SK-N-SH (cell line): Measurements from ENCODE around the gene YIF1B. TPM values are rescaled to one million over a fixed set of nuclear protein-coding genes. Genes with fewer than 3 reads are reported as not detected.

ENCODE experiments used
- CTCF ChIA-PET: fragments of 300-600, 350-600 bp; formaldehyde crosslinking; extraction: SDS; loops from one replicate; lab custom pipeline; 2021; lab: Yijun Ruan, JAX
- POLR2A ChIA-PET: fragments of 350-600 bp; sonication (Branson Sonifier 250); formaldehyde crosslinking; extraction: SDS; loops from one replicate; lab custom pipeline; 2020; ENCODE audit warnings: antibody characterized with exemption, inconsistent platforms; lab: Yijun Ruan, JAX
- DNase-seq: peaks from one replicate; pipeline ENCODE4 v3.0.0; 2012
- H2AFZ ChIP-seq: fragments of 200-600 bp; sonication (generic); 2 replicates; pipeline ENCODE4 v1.8.1; 2016; ENCODE audit warnings: antibody characterized with exemption, mild to moderate bottlenecking, low read depth
- H3F3A ChIP-seq: fragments of 200-600 bp; sonication (generic); replicated peaks from 2 replicates; pipeline ENCODE3; 2016; ENCODE audit warnings: antibody characterized with exemption, mild to moderate bottlenecking; ENCODE audit not compliant: insufficient read depth
- H3K27ac ChIP-seq, 2 experiments: fragments of 200-500 bp in 1 of 2; fragments of 200-600 bp in 1 of 2; sonication (Bioruptor generic) in 1 of 2; sonication (generic), shearing (Covaris generic) in 1 of 2; 2 replicates each; pipeline versions ENCODE4 v1.5.1 to v1.6.1; 2014 to 2016; ENCODE audit warnings: low read depth in 2 of 2, inconsistent platforms in 1 of 2, low read length in 1 of 2, mild to moderate bottlenecking in 1 of 2, mixed read lengths in 1 of 2
- H3K27me3 ChIP-seq: fragments of 200-600 bp; sonication (generic), shearing (Covaris generic); 2 replicates; pipeline ENCODE4 v1.6.1; 2016; ENCODE audit warnings: mixed run types; ENCODE audit not compliant: insufficient read depth
- H3K36me3 ChIP-seq, 2 experiments: fragments of 200-500 bp in 1 of 2; fragments of 200-600 bp in 1 of 2; sonication (Bioruptor generic) in 1 of 2; sonication (generic) in 1 of 2; replicated peaks in 1 of 2; 2 replicates each; pipeline versions ENCODE3 to v1.5.1; 2014 to 2016; ENCODE audit warnings: low read length in 1 of 2, mild to moderate bottlenecking in 1 of 2; ENCODE audit not compliant: insufficient read depth in 2 of 2, control insufficient read depth in 1 of 2
- H3K4me1 ChIP-seq, 2 experiments: fragments of 200-500 bp in 1 of 2; fragments of 200-600 bp in 1 of 2; sonication (Bioruptor generic) in 1 of 2; sonication (generic), shearing (Covaris generic) in 1 of 2; 2 replicates each; pipeline versions ENCODE4 v1.5.1 to v1.6.1; 2014 to 2016; ENCODE audit warnings: low read depth in 1 of 2, low read length in 1 of 2, mixed run types in 1 of 2; ENCODE audit not compliant: insufficient read depth in 2 of 2, control insufficient read depth in 1 of 2
- H3K4me2 ChIP-seq: fragments of 200-600 bp; sonication (generic), shearing (Covaris generic); 2 replicates; pipeline ENCODE4 v1.6.1; 2017; ENCODE audit warnings: mixed run types
- H3K4me3 ChIP-seq, 2 experiments: fragments of 200-500 bp in 1 of 2; fragments of 200-600 bp in 1 of 2; sonication (Bioruptor generic) in 1 of 2; sonication (generic), shearing (Covaris generic) in 1 of 2; 2 replicates each; pipeline versions ENCODE4 v1.5.1 to v1.8.1; 2014 to 2016; ENCODE audit warnings: low read depth in 2 of 2, inconsistent platforms in 1 of 2, low read length in 1 of 2, mild to moderate bottlenecking in 1 of 2, mixed read lengths in 1 of 2, moderate library complexity in 1 of 2
- H3K79me2 ChIP-seq: fragments of 200-600 bp; sonication (generic); 2 replicates; pipeline ENCODE4 v1.8.1; 2017; ENCODE audit warnings: mild to moderate bottlenecking; ENCODE audit not compliant: insufficient read depth
- H3K9ac ChIP-seq: fragments of 200-600 bp; sonication (generic); 2 replicates; pipeline ENCODE4 v1.6.1; 2017; ENCODE audit warnings: mixed run types
- H3K9me2 ChIP-seq: fragments of 200-600 bp; sonication (generic); 2 replicates; pipeline ENCODE4 v1.6.1; 2017; ENCODE audit warnings: mixed run types
- H3K9me3 ChIP-seq: fragments of 200-600 bp; sonication (generic); 2 replicates; pipeline ENCODE4 v1.6.1; 2017; ENCODE audit warnings: mixed run types, mild to moderate bottlenecking, moderate library complexity
- H4K20me1 ChIP-seq: fragments of 200-600 bp; sonication (generic); 2 replicates; pipeline ENCODE4 v1.6.1; 2017; ENCODE audit warnings: mild to moderate bottlenecking, mixed run types; ENCODE audit not compliant: insufficient read depth
- CHD2 ChIP-seq: fragments of 150-350 bp; IDR thresholded peaks from 2 replicates; pipeline ENCODE4 v1.6.1; 2018; ENCODE audit warnings: low read length; ENCODE audit not compliant: partially characterized antibody
- EP300 ChIP-seq, 2 experiments: IDR thresholded peaks; 2 replicates each; pipeline versions ENCODE4 v1.4.0 to v1.6.1; 2012; ENCODE audit warnings: borderline replicate concordance in 1 of 2, low read depth in 1 of 2, low read length in 1 of 2
- FOSL2 ChIP-seq: IDR thresholded peaks from 2 replicates; pipeline ENCODE4 v1.4.0; 2012; ENCODE audit warnings: low read depth, mild to moderate bottlenecking, moderate library complexity, borderline replicate concordance
- FOXJ3 ChIP-seq: sonication (generic); formaldehyde crosslinking; IDR thresholded peaks from 2 replicates; pipeline ENCODE4 v1.5.1; 2020; ENCODE audit warnings: mild to moderate bottlenecking, missing genetic modification reagents
- IRF3 ChIP-seq: fragments of 150-350 bp; IDR thresholded peaks from 2 replicates; pipeline ENCODE4 v1.6.1; 2016; ENCODE audit warnings: mild to moderate bottlenecking, low read depth, low read length
- MXI1 ChIP-seq: IDR thresholded peaks from 2 replicates; pipeline ENCODE4 v1.6.1; 2012; ENCODE audit warnings: mild to moderate bottlenecking, low read depth, low read length, improper control_type of control experiment
- NFIC ChIP-seq: IDR thresholded peaks from 2 replicates; pipeline ENCODE4 v1.4.0; 2012; ENCODE audit warnings: borderline replicate concordance
- NRF1 ChIP-seq: IDR thresholded peaks from 2 replicates; pipeline ENCODE4 v1.6.1; 2012; ENCODE audit warnings: low read depth, mild to moderate bottlenecking, low read length
- PBX3 ChIP-seq: IDR thresholded peaks from 2 replicates; pipeline ENCODE4; 2012
- RAD21 ChIP-seq: IDR thresholded peaks from 2 replicates; pipeline ENCODE4 v1.6.1; 2012; ENCODE audit warnings: mild to moderate bottlenecking, low read length
- REST ChIP-seq: IDR thresholded peaks from 2 replicates; pipeline ENCODE4 v1.6.1; 2012; ENCODE audit warnings: mild to moderate bottlenecking, low read depth, low read length, moderate library complexity
- RFX5 ChIP-seq: IDR thresholded peaks from 2 replicates; pipeline ENCODE4 v1.6.1; 2012; ENCODE audit warnings: mild to moderate bottlenecking, improper control_type of control experiment, low read length
- SIN3A ChIP-seq: IDR thresholded peaks from 2 replicates; pipeline ENCODE4 v1.6.1; 2012; ENCODE audit warnings: low read depth, mild to moderate bottlenecking, low read length, moderate library complexity, borderline replicate concordance
- SMC3 ChIP-seq: IDR thresholded peaks from 2 replicates; pipeline ENCODE4 v1.6.1; 2012; ENCODE audit warnings: low read depth, low read length, improper control_type of control experiment
- TAF1 ChIP-seq: IDR thresholded peaks from 2 replicates; pipeline ENCODE4 v1.6.1; 2012; ENCODE audit warnings: low read depth, mild to moderate bottlenecking, low read length, moderate library complexity, borderline replicate concordance
- TCF12 ChIP-seq: IDR thresholded peaks from 2 replicates; pipeline ENCODE4 v1.4.0; 2012
- USF1 ChIP-seq: IDR thresholded peaks from 2 replicates; pipeline ENCODE4 v1.4.0; 2012; ENCODE audit warnings: low read depth, borderline replicate concordance
- USF2 ChIP-seq: fragments of 150-350 bp; IDR thresholded peaks from 2 replicates; pipeline ENCODE4 v1.6.1; 2017; ENCODE audit warnings: antibody characterized with exemption, low read length, low read depth, borderline replicate concordance
- YY1 ChIP-seq: IDR thresholded peaks from 2 replicates; pipeline ENCODE4 v1.4.0; 2012; ENCODE audit warnings: low read depth, mild to moderate bottlenecking
- ZBTB33 ChIP-seq: IDR thresholded peaks from 2 replicates; pipeline ENCODE4 v1.4.0; 2012; ENCODE audit warnings: low read depth, borderline replicate concordance
- WGBS: methylation state at CpG from one replicate; pipeline ENCODE4 v1.1.6; 2017; ENCODE audit warnings: low lambda C conversion rate; 5-methylcytosine and 5-hydroxymethylcytosine counted together
- polyA plus RNA-seq, 3 experiments: library from polyadenylated mRNA; depleted of rRNA; stranded (reverse); fragments of >200 nt; gene quantifications; 2 replicates each; pipeline ENCODE4 v1.2.3, GENCODE V29; 2012

YIF1B gene
- polyA plus RNA-seq, 1 of the 3 experiments (the other 2 are of a cell fraction): 121 TPM

GRCh38 chr19:38304352-38304865 lies 11.3 kb downstream of the YIF1B start:
- Histone ChIP-seq H3K79me2 (no peaks in the 10 kb centered on the region), H3F3A (peaks cover 18% of the 10 kb centered on the region), H3K27me3 (no peaks in the 10 kb centered on the region), H3K4me2 (no peak overlapping the region), H3K27ac (no peak overlapping the region), H3K9me3 (no peaks in the 10 kb centered on the region), H2AFZ (no peak overlapping the region), H3K9ac (no peak overlapping the region), H3K36me3 (peaks cover 0 to 6% of the 10 kb centered on the region in 2 experiments), H3K4me1 (no peaks in the 10 kb centered on the region; a peak in 1 of 4 replicates), H3K9me2 (no peaks in the 10 kb centered on the region), H3K4me3 (no peak overlapping the region), H4K20me1 (no peaks in the 10 kb centered on the region)
- no peak for TF ChIP-seq TCF12
- no peak for TF ChIP-seq SMC3
- no peak for TF ChIP-seq NFIC
- TF ChIP-seq EP300 (IDR thresholded peaks at IDR 0.05; ENCODE audit: borderline replicate concordance in 1 of 2, low read depth in 1 of 2, low read length in 1 of 2): no peak
- no peak for TF ChIP-seq PBX3
- no peak for TF ChIP-seq TAF1
- TF ChIP-seq MXI1: no peak
- TF ChIP-seq SIN3A: no peak
- TF ChIP-seq CHD2: no peak
- TF ChIP-seq ZBTB33: no peak
- TF ChIP-seq NRF1: no peak
- TF ChIP-seq FOXJ3 (CRISPR knock-in tag): no peak
- TF ChIP-seq USF1: no peak
- no peak for TF ChIP-seq RFX5
- TF ChIP-seq RAD21: no peak
- no peak for TF ChIP-seq REST
- TF ChIP-seq IRF3: no peak
- TF ChIP-seq FOSL2: no peak
- no peak for TF ChIP-seq USF2
- TF ChIP-seq YY1: no peak
- CTCF ChIA-PET: interaction anchor here (0.6 to 1.1 kb wide), 3 partner anchors 18 to 402 kb away, joined by 3 to 5 read pairs (median 4); no protein-coding TSS in a partner anchor
- no peak for DNase-seq
- POLR2A ChIA-PET: no interaction called here
- WGBS: 74% methylated on average over 12 of the region's 27 CpGs
